Endodermal cell (in vitro differentiated cells): ENCODE results near the gene PYGO2. TPM values are rescaled to one million over a fixed set of nuclear protein-coding genes. Genes with fewer than 3 reads are reported as not detected.

Experiments
- DNase-seq: peaks from one replicate; pipeline ENCODE4 v3.0.0-alpha.2; 2017
- H3K27ac ChIP-seq: 2 replicates; pipeline ENCODE4 v1.5.1; 2013; ENCODE audit warnings: mild to moderate bottlenecking, low read depth, low read length, moderate library complexity
- H3K27me3 ChIP-seq: 2 replicates; pipeline ENCODE4 v1.6.1; 2013; ENCODE audit warnings: mild to moderate bottlenecking, low read length, moderate library complexity; ENCODE audit not compliant: insufficient read depth, control insufficient read depth, poor library complexity, severe bottlenecking
- H3K36me3 ChIP-seq: 2 replicates; pipeline ENCODE4 v1.7.0; 2013; ENCODE audit warnings: mild to moderate bottlenecking, low read length, moderate library complexity; ENCODE audit not compliant: control insufficient read depth, insufficient read depth
- H3K4me1 ChIP-seq: one replicate; pipeline ENCODE4 v1.7.0; 2013; ENCODE audit warnings: low read length; ENCODE audit not compliant: control insufficient read depth, insufficient read depth
- H3K4me3 ChIP-seq: 2 replicates; pipeline ENCODE4 v1.5.1; 2013; ENCODE audit warnings: mild to moderate bottlenecking, low read length, moderate library complexity
- H3K9ac ChIP-seq: 2 replicates; pipeline ENCODE4 v1.6.1; 2013; ENCODE audit warnings: mild to moderate bottlenecking, low read length, moderate library complexity; ENCODE audit not compliant: poor library complexity, severe bottlenecking; ENCODE audit errors: extremely low read depth
- H3K9me3 ChIP-seq: 2 replicates; pipeline ENCODE4 v1.6.1; 2013; ENCODE audit warnings: mild to moderate bottlenecking, low read length, moderate library complexity; ENCODE audit not compliant: control insufficient read depth
- H3K27ac Mint-ChIP-seq: 2 replicates; pipeline ENCODE4 v1.8.0; 2020; ENCODE audit warnings: mixed read lengths
- H3K27me3 Mint-ChIP-seq: 2 replicates; pipeline ENCODE4 v1.8.0; 2021; ENCODE audit warnings: mild to moderate bottlenecking, mixed read lengths; ENCODE audit not compliant: insufficient read depth
- H3K36me3 Mint-ChIP-seq: 2 replicates; pipeline ENCODE4 v1.8.0; 2020; ENCODE audit warnings: low read depth, mixed read lengths
- H3K4me1 Mint-ChIP-seq: 2 replicates; pipeline ENCODE4 v1.8.0; 2020; ENCODE audit warnings: mixed read lengths
- H3K4me3 Mint-ChIP-seq: 2 replicates; pipeline ENCODE4 v1.8.0; 2020; ENCODE audit warnings: mild to moderate bottlenecking, moderate library complexity, mixed read lengths
- H3K9me3 Mint-ChIP-seq: 2 replicates; pipeline ENCODE4 v1.8.0; 2020; ENCODE audit warnings: mild to moderate bottlenecking, mixed read lengths
- CTCF ChIP-seq: fragments of 200-600 bp; sonication (generic); conservative IDR thresholded peaks from 2 replicates; pipeline ENCODE4 v1.5.0; 2021; ENCODE audit warnings: antibody characterized with exemption, mild to moderate bottlenecking
- WGBS, 2 experiments: methylation state at CpG; one replicate each; pipeline versions ENCODE4 v1.1.5 to v1.1.7; 2013; ENCODE audit warnings: missing lambda C conversion rate in 2 of 2, mixed read lengths in 1 of 2; ENCODE audit not compliant: insufficient coverage in 1 of 2, insufficient read length in 1 of 2; 5-methylcytosine and 5-hydroxymethylcytosine counted together
- total RNA-seq, 2 donors: library from RNA; stranded (reverse); fragmentation: NEBNext Ultra II Directional in 1 of 2; extraction: Animal tissue kit (Norgen Biotek cat#: 25700) in 1 of 2; gene quantifications; 2 replicates in 1 of 2; 3 replicates in 1 of 2; pipeline ENCODE4 v1.2.1, GENCODE V29; 2021

Gene PYGO2
- total RNA-seq, 2 donors from 2014 or later: 33.4 to 40.4 TPM

GRCh38 chr1:154943649-154944400 lies 17.8 kb downstream of the PYGO2 start:
- Mint-ChIP-seq H3K27ac (peak overlapping the region; percentile 16), H3K4me3 (no peak overlapping the region), H3K27me3 (no peaks in the 10 kb centered on the region), H3K4me1 (peaks cover 20% of the 10 kb centered on the region), H3K9me3 (no peaks in the 10 kb centered on the region), H3K36me3 (peaks cover 15% of the 10 kb centered on the region)
- Histone ChIP-seq H3K36me3 (peaks cover 9% of the 10 kb centered on the region), H3K27me3 (no peaks in the 10 kb centered on the region), H3K9me3 (no peaks in the 10 kb centered on the region), H3K9ac (no peak overlapping the region), H3K4me3 (no peak overlapping the region), H3K27ac (peak overlapping the region; percentile 29), H3K4me1 (no peaks in the 10 kb centered on the region)
- peak; percentile 84 for DNase-seq
- TF ChIP-seq CTCF: peak; percentile 92
- 38 to 58% methylated on average over 4 to 5 of the region's 6 CpGs for WGBS, 2 experiments

GRCh38 chr1:154941333-154942013 lies 20.1 kb downstream of the PYGO2 start:
- Histone ChIP-seq H3K9me3 (no peaks in the 10 kb centered on the region), H3K27me3 (no peaks in the 10 kb centered on the region), H3K27ac (peak overlapping the region; percentile 62), H3K4me3 (no peak overlapping the region), H3K36me3 (peaks cover 4% of the 10 kb centered on the region), H3K9ac (no peak overlapping the region), H3K4me1 (no peaks in the 10 kb centered on the region)
- Mint-ChIP-seq H3K27me3 (peaks cover under 1% of the 10 kb centered on the region), H3K4me3 (no peak overlapping the region), H3K9me3 (no peaks in the 10 kb centered on the region), H3K4me1 (peaks cover 27% of the 10 kb centered on the region), H3K27ac (no peak overlapping the region), H3K36me3 (peaks cover 8% of the 10 kb centered on the region)
- TF ChIP-seq CTCF: no peak
- WGBS, 2 experiments: 10 to 86% methylated on average over 2 to 5 of the region's 5 CpGs
- DNase-seq: peak; percentile 69

- peak overlapping the region; percentile 62 for H3K27ac ChIP-seq
- no peaks in the 10 kb centered on the region for H3K4me1 ChIP-seq
- H3K27me3 ChIP-seq: no peaks in the 10 kb centered on the region
- no peak for TF ChIP-seq CTCF
- no peaks in the 10 kb centered on the region for H3K9me3 ChIP-seq
- no peak for DNase-seq
- Mint-ChIP-seq H3K9me3 (no peaks in the 10 kb centered on the region), H3K4me1 (peaks cover 30% of the 10 kb centered on the region), H3K4me3 (no peak overlapping the region), H3K36me3 (peaks cover 2% of the 10 kb centered on the region), H3K27ac (peak overlapping the region; percentile 48), H3K27me3 (peaks cover 2% of the 10 kb centered on the region)
- no peak overlapping the region for H3K4me3 ChIP-seq
- no peak overlapping the region for H3K9ac ChIP-seq
- peaks cover 4% of the 10 kb centered on the region for H3K36me3 ChIP-seq
- WGBS, 2 experiments: 91 to 94% methylated on average over 7 to 8 of the region's 8 CpGs
Observed at GRCh38 chr1:154940651-154941194, 20.9 kb downstream of the PYGO2 start.
